Nephron progenitor cell (in vitro differentiated cells): ENCODE data around the gene STH.

Experiments used
- DNase-seq: peaks from one replicate; pipeline ENCODE4 v3.0.0; 2021
- H3K27ac Mint-ChIP-seq: 2 replicates; pipeline ENCODE4 v1.8.0; 2021; ENCODE audit warnings: mild to moderate bottlenecking, moderate library complexity, mixed read lengths
- H3K27me3 Mint-ChIP-seq: 2 replicates; pipeline ENCODE4 v1.8.0; 2021; ENCODE audit warnings: mild to moderate bottlenecking, low read depth, mixed read lengths; ENCODE audit not compliant: poor library complexity
- H3K36me3 Mint-ChIP-seq: 2 replicates; pipeline ENCODE4 v1.8.0; 2021; ENCODE audit warnings: low read depth, mixed read lengths
- H3K4me1 Mint-ChIP-seq: 2 replicates; pipeline ENCODE4 v1.8.0; 2021; ENCODE audit warnings: mixed read lengths
- H3K4me3 Mint-ChIP-seq: 2 replicates; pipeline ENCODE4 v1.8.0; 2021; ENCODE audit warnings: mild to moderate bottlenecking, moderate library complexity, mixed read lengths
- H3K9me3 Mint-ChIP-seq: 2 replicates; pipeline ENCODE4 v1.8.0; 2021; ENCODE audit warnings: mild to moderate bottlenecking, moderate library complexity, mixed read lengths
- CTCF ChIP-seq: fragments of 200-600 bp; sonication (generic); IDR thresholded peaks from 2 replicates; pipeline ENCODE4 v1.5.0; 2021; ENCODE audit warnings: antibody characterized with exemption

The STH gene

GRCh38 chr17:46031920-46032319 is 32.9 kb downstream of the STH start:
- no peak overlapping the region for H3K4me3 Mint-ChIP-seq
- no peak overlapping the region for H3K27ac Mint-ChIP-seq
- H3K4me1 Mint-ChIP-seq: peaks cover 6% of the 10 kb centered on the region
- no peak for DNase-seq
- H3K27me3 Mint-ChIP-seq: no peaks in the 10 kb centered on the region
- H3K9me3 Mint-ChIP-seq: no peaks in the 10 kb centered on the region
- no peak for TF ChIP-seq CTCF
- peaks cover 76% of the 10 kb centered on the region for H3K36me3 Mint-ChIP-seq

DNA sequence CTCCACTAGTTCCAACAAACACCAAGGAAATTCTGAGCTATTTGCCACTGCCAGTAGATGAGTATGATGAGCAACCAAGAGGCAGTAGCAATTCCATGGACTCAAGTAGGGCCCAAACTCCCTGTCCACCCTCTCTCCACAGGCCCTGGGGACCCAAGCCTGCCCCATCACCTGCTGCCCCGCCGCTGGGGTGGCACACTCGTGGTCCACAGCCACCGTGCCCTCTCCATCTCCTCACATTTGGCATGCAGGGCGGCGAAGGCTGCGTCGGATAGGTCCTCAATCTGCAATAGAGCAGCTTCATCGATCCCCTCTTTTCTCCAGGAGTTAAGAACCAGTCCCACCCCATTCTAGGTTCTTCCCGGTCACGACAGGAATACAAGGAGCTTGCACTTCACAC is 33.9 kb downstream of the STH start:
- Mint-ChIP-seq H3K27ac (peak overlapping the region; percentile 68), H3K4me3 (no peak overlapping the region), H3K9me3 (no peaks in the 10 kb centered on the region), H3K27me3 (no peaks in the 10 kb centered on the region), H3K36me3 (peaks cover 84% of the 10 kb centered on the region), H3K4me1 (no peaks in the 10 kb centered on the region)
- no peak for DNase-seq
- TF ChIP-seq CTCF: no peak

DNA sequence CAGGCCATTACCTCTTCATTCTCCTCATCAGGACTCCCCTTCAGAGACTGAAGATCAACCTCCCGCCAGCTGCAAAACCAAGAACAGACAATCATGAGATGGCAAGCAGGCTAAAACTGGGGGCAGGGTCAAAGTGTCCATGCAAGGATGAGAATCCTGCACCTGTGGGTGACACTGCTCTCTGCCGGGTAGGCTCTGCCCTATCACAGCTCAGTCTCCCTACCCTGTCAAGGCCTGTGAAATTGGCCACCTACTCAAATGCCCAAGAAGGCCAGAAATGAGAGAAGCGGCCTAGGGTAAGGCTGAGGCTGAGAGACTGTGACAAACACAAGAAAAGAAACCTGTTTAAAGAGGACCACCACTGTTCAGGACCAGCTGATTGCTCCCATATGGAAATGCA is 34.3 kb downstream of the STH start:
- DNase-seq: no peak
- Mint-ChIP-seq H3K27ac (peak overlapping the region; percentile 68), H3K36me3 (peaks cover 89% of the 10 kb centered on the region), H3K4me1 (no peaks in the 10 kb centered on the region), H3K9me3 (no peaks in the 10 kb centered on the region), H3K27me3 (no peaks in the 10 kb centered on the region), H3K4me3 (no peak overlapping the region)
- no peak for TF ChIP-seq CTCF

- Mint-ChIP-seq H3K9me3 (no peaks in the 10 kb centered on the region), H3K27ac (peak overlapping the region; percentile 3), H3K4me1 (no peaks in the 10 kb centered on the region), H3K27me3 (no peaks in the 10 kb centered on the region), H3K36me3 (peaks cover 91% of the 10 kb centered on the region), H3K4me3 (no peak overlapping the region)
- no peak for TF ChIP-seq CTCF
- DNase-seq: no peak
These were observed 36.2 kb downstream of the STH start for GRCh38 chr17:46035112-46035818.

DNA sequence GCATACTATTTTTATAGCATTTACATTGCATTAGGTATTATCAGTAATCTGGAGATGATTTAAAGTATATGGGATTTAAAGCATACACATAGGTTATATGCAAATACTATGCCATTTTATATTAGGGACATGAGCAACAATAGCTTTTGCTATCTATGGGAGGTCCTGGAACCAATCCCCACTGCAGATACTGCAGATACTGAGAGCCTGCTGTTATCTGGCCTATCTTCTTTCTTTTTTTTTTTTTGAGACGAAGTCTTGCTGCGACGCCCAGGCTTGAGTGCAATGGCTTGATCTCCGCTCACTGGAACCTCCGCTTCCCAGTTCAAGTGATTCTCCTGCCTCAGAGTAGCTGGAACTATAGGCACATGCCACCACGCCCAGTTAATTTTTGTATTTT is 37.4 kb downstream of the STH start:
- Mint-ChIP-seq H3K27ac (peak overlapping the region; percentile 70), H3K4me3 (no peak overlapping the region), H3K27me3 (no peaks in the 10 kb centered on the region), H3K9me3 (no peaks in the 10 kb centered on the region), H3K36me3 (peaks cover 89% of the 10 kb centered on the region), H3K4me1 (no peaks in the 10 kb centered on the region)
- DNase-seq: no peak
- no peak for TF ChIP-seq CTCF

DNA sequence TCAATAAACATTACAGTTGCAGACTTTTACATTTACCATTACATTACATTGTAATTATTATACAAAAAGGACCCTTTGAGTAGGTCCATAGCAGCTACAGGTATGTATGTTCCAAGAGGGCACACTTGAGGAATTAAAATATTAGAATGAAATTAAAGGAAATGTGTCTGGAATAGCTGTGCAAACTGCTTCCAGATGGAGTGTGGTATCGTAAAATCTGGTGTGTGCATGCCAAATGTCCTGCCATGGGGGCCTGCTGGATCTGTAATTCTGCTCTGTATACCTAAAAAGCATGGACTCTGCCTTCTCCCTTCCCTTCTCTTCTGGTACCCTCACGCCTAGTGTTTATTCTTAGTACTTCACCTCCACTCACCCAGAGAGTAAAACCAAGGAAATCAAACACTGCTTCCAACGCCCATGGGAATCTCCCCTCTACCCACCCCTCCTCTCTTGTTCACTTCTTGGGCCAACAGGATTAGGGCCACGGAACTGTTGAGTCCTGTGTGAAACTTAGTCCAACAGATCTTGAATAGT is 38.7 kb downstream of the STH start:
- peaks cover 81% of the 10 kb centered on the region for H3K36me3 Mint-ChIP-seq
- peak overlapping the region; percentile 75 for H3K27ac Mint-ChIP-seq
- DNase-seq: no peak
- no peaks in the 10 kb centered on the region for H3K27me3 Mint-ChIP-seq
- no peak overlapping the region for H3K4me3 Mint-ChIP-seq
- H3K9me3 Mint-ChIP-seq: no peaks in the 10 kb centered on the region
- H3K4me1 Mint-ChIP-seq: no peaks in the 10 kb centered on the region
- no peak for TF ChIP-seq CTCF
